Heart left ventricle (tissue), 16 donors: Measurements from ENCODE around the gene TAS2R16. TPM values are rescaled to one million over a fixed set of nuclear protein-coding genes. Genes with fewer than 3 reads are reported as not detected.

ENCODE experiments used
- ATAC-seq, 4 donors: fragments of 200-7000 bp; cut with Tn5 transposase; one replicate each; pipeline ENCODE4 v1.9.1; 2020 to 2022; ENCODE audit warnings: moderate library complexity in 4 of 4, mild to moderate bottlenecking in 3 of 4, moderate number of reproducible peaks in 1 of 4
- DNase-seq, 5 donors: peaks; one replicate each; pipeline ENCODE4 v3.0.0-alpha.2; 2020
- H3K27ac ChIP-seq, 12 donors: fragments of 200-600 bp; sonication (generic) in 4 of 12; one replicate each; pipeline versions ENCODE4 v1.5.0 to v1.8.0; 2016 to 2022; ENCODE audit warnings: mild to moderate bottlenecking in 2 of 12
- H3K27me3 ChIP-seq, 9 donors: fragments of 200-600 bp; sonication (generic) in 2 of 9; one replicate each; pipeline versions ENCODE4 v1.5.1 to v1.8.0; 2016 to 2022; ENCODE audit warnings: mild to moderate bottlenecking in 3 of 9
- H3K36me3 ChIP-seq, 9 donors: fragments of 200-600 bp; sonication (generic) in 2 of 9; one replicate each; pipeline versions ENCODE4 v1.5.0 to v1.8.0; 2018 to 2022; ENCODE audit warnings: mild to moderate bottlenecking in 2 of 9
- H3K4me1 ChIP-seq, 12 donors: fragments of 200-600 bp; sonication (generic) in 4 of 12; one replicate each; pipeline versions ENCODE4 v1.5.0 to v1.8.0; 2016 to 2022; ENCODE audit warnings: mild to moderate bottlenecking in 3 of 12
- H3K4me3 ChIP-seq, 12 donors: fragments of 200-600 bp; sonication (generic) in 4 of 12; one replicate each; pipeline versions ENCODE4 v1.5.0 to v1.8.0; 2017 to 2022; ENCODE audit warnings: mild to moderate bottlenecking in 9 of 12, moderate library complexity in 4 of 12
- H3K9me3 ChIP-seq, 12 donors: fragments of 200-600 bp; sonication (generic) in 4 of 12; one replicate each; pipeline versions ENCODE4 v1.5.0 to v1.8.0; 2016 to 2022; ENCODE audit warnings: mild to moderate bottlenecking in 1 of 12
- POLR2A ChIP-seq, 2 donors: fragments of 450-650 bp; IDR thresholded peaks; one replicate each; pipeline ENCODE4 v1.6.1; 2017; ENCODE audit warnings: antibody characterized with exemption in 2 of 2, mild to moderate bottlenecking in 2 of 2, moderate library complexity in 2 of 2
- WGBS, 4 donors: extraction: QIAGEN DNeasy Blood & Tissue Kit in 2 of 4; methylation state at CpG; one replicate each; pipeline versions ENCODE4 v1.1.5 to v1.1.7; 2013 to 2018; 5-methylcytosine and 5-hydroxymethylcytosine counted together
- intact Hi-C, 10 donors: fragments of 100-400 bp; cut with DNase I; formaldehyde crosslinking; loops; one replicate each; pipeline versions ENCODE4 v1.11.1 to v1.14.2; 2022
- polyA plus RNA-seq, 2 donors: library from polyadenylated mRNA; stranded (reverse); fragments of 200-250 nt; gene quantifications; one replicate each; pipeline ENCODE4 v1.2.3, GENCODE V29; 2013
- total RNA-seq, 9 donors: library from RNA; depleted of rRNA in 2 of 9; stranded (reverse); fragments of >200 nt in 2 of 9; fragmentation: NEBNext Ultra II Directional in 3 of 9; extraction: Animal tissue kit (Norgen Biotek cat#: 25700) in 3 of 9; gene quantifications; one replicate each; pipeline versions ENCODE4 v1.1.0 to v1.2.4, GENCODE V29; 2016 to 2023
- TF ChIP-seq, protein P1 (sequence below), 12 donors: fragments of 200-600 bp; sonication (generic) in 4 of 12; IDR thresholded peaks; one replicate each; pipeline versions ENCODE4 v1.5.0 to v1.8.0; 2018 to 2022; ENCODE audit warnings: antibody characterized with exemption in 12 of 12, mild to moderate bottlenecking in 5 of 12
- donor health status: ischemic (EF 13 %, LVEDD 7.1; RV severe dilation, severe dysfunction).
- donor health status: healthy with polysubstance abuse.
- donor health status: DM: no; HTN: yes; CAD: no.
- donor health status: DM: no; HTN: no; CAD: no.
- donor health status: ischemic (EF 25% LVEDD 6.9; RV normal size, moderate dysfunction).
- donor health status: ischemic (EF 25% LVEDD 5.7; RV mildly dilated, moderate dysfunction).
- donor health status: healthy.
- donor health status: DM: yes; HTN: yes; CAD: no.
- donor health status: ischemic (EF 35%, LVEDD 5.7; RV mildly dilated, moderate dysfunction).
- donor health status: nonischemic (EF 11% LVEDD 7.7; RV severe dilation, severe dysfunction).
- donor health status: DM: yes; HTN: yes; CAD: no.
- donor health status: PGD.
- donor health status: ischemic (EF 29% LVEDD 5.4; RV normal size, mild dysfunction).
- donor health status: nonischemic (EF 23%, LVEDD 6.1; RV moderate dilation, normal function).

Gene TAS2R16
- total and polyA plus RNA-seq, 11 donors = not detected

DNA sequence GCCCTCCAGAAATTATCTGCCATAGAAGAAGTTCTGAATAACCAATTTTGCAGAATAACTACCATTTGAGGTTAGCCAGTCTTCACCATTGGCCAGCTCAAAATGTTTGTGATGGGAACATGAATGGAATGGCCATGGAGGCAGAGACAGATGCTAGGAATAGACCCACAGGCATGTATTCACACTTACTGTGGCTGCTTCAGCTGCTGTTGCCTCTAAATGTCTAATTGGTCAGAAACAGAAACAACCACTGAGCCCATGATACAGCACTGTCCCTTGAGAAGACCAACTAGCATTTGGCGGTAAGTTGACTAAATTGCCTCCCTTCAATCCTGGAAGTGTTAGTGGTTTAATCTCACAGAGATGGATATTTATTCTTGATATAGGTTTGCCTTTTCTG is 38.6 kb upstream of the TAS2R16 start:
- intact Hi-C loops = no loop called here
- H3K27me3 ChIP-seq = no peaks in the 10 kb centered on the region
- 87 to 100% (median 97%) methylated on average over 1 of the region's 1 CpG for WGBS, 4 donors
- no peak for TF ChIP-seq POLR2A (IDR thresholded peaks at IDR 0.05)
- TF ChIP-seq, protein P1, sequence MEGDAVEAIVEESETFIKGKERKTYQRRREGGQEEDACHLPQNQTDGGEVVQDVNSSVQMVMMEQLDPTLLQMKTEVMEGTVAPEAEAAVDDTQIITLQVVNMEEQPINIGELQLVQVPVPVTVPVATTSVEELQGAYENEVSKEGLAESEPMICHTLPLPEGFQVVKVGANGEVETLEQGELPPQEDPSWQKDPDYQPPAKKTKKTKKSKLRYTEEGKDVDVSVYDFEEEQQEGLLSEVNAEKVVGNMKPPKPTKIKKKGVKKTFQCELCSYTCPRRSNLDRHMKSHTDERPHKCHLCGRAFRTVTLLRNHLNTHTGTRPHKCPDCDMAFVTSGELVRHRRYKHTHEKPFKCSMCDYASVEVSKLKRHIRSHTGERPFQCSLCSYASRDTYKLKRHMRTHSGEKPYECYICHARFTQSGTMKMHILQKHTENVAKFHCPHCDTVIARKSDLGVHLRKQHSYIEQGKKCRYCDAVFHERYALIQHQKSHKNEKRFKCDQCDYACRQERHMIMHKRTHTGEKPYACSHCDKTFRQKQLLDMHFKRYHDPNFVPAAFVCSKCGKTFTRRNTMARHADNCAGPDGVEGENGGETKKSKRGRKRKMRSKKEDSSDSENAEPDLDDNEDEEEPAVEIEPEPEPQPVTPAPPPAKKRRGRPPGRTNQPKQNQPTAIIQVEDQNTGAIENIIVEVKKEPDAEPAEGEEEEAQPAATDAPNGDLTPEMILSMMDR (IDR thresholded peaks at IDR 0.05) = no peak
- DNase-seq = no peak
- no peaks in the 10 kb centered on the region for H3K4me1 ChIP-seq
- no peak for ATAC-seq
- H3K4me3 ChIP-seq = no peak overlapping the region
- H3K9me3 ChIP-seq = peaks cover 0 to 6% (median 0%) of the 10 kb centered on the region in 12 donors
- no peak overlapping the region for H3K27ac ChIP-seq
- H3K36me3 ChIP-seq = no peaks in the 10 kb centered on the region

DNA sequence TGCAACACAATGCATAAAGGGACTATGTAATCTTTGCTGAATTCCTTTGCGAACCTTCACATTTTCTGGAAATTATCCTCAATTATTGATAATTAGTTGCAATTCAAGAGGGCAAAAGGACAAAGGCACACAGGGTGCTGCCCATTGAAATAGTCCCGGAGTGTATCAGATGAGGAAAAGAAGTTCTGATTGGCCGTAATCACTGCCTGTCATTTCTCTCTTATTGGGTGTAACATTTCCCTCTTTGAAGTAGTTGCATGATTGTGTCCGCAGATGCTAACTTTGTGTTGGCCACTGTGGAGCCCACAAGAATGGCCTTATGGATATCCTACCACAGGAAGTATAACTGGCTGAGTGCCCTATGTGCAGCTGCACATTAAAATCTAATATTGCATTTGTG is 35.1 kb upstream of the TAS2R16 start:
- TF ChIP-seq POLR2A (IDR thresholded peaks at IDR 0.05) = no peak
- TF ChIP-seq, protein P1 (IDR thresholded peaks at IDR 0.05) = no peak
- H3K4me1 ChIP-seq = no peaks in the 10 kb centered on the region
- H3K36me3 ChIP-seq = no peaks in the 10 kb centered on the region
- whole genome bisulfite sequencing, 4 donors = 86 to 95% (median 89%) methylated on average over 4 of the region's 4 CpGs
- ATAC-seq = no peak
- no peaks in the 10 kb centered on the region for H3K27me3 ChIP-seq
- no peak overlapping the region for H3K4me3 ChIP-seq
- intact Hi-C loops = no loop called here
- peaks cover 0 to 6% (median 0%) of the 10 kb centered on the region in 12 donors for H3K9me3 ChIP-seq
- H3K27ac ChIP-seq = no peak overlapping the region
- DNase-seq = no peak

- ATAC-seq (no peak), DNase-seq (no peak)
- intact Hi-C loops = no loop called here
- Histone ChIP-seq H3K27ac (no peak overlapping the region), H3K36me3 (no peaks in the 10 kb centered on the region), H3K4me1 (no peaks in the 10 kb centered on the region), H3K9me3 (peaks cover 0 to 5% (median 0%) of the 10 kb centered on the region in 12 donors), H3K27me3 (no peaks in the 10 kb centered on the region), H3K4me3 (no peak overlapping the region)
- WGBS, 4 donors = 78 to 87% (median 81%) methylated on average over 3 of the region's 3 CpGs
- TF ChIP-seq POLR2A (IDR thresholded peaks at IDR 0.05) = no peak
- TF ChIP-seq, protein P1 (IDR thresholded peaks at IDR 0.05) = no peak
Measured at GRCh38 chr7:123028339-123028738, 32.8 kb upstream of the TAS2R16 start.

- WGBS, 4 donors = 75 to 85% (median 79%) methylated on average over 2 of the region's 2 CpGs
- no peak overlapping the region for H3K27ac ChIP-seq
- ATAC-seq (no peak), DNase-seq (no peak)
- H3K9me3 ChIP-seq = peaks cover 0 to 20% (median 6%) of the 10 kb centered on the region in 12 donors
- no peaks in the 10 kb centered on the region for H3K4me1 ChIP-seq
- TF ChIP-seq, protein P1 (IDR thresholded peaks at IDR 0.05) = no peak
- no peak for TF ChIP-seq POLR2A (IDR thresholded peaks at IDR 0.05)
- no peaks in the 10 kb centered on the region for H3K36me3 ChIP-seq
- no peak overlapping the region for H3K4me3 ChIP-seq
- H3K27me3 ChIP-seq = no peaks in the 10 kb centered on the region
- intact Hi-C loops = no loop called here
Measured at GRCh38 chr7:123026251-123026650, 30.8 kb upstream of the TAS2R16 start.
